K562 (cell line): Measurements from ENCODE around the gene AKAP7. TPM values are rescaled to one million over a fixed set of nuclear protein-coding genes. Genes with fewer than 3 reads are reported as not detected.

ENCODE experiments used
- ATAC-seq: fragments of 200-7000 bp; cut with Tn5 transposase; 3 replicates; pipeline ENCODE4 v1.9.1; 2020; ENCODE audit warnings: moderate library complexity
- BruUV-seq: library from RNA; stranded (reverse); fragments of 400-500 nt; replicated peaks from 2 replicates; lab custom pipeline; 2021; lab: Mats Ljungman, UMichigan
- CTCF ChIA-PET: fragments of 300-600 bp; formaldehyde crosslinking; extraction: SDS; loops from one replicate; lab custom pipeline; 2021; ENCODE audit warnings: low intra/inter-chr PET ratio; lab: Yijun Ruan, JAX
- POLR2A ChIA-PET: fragments of 300-600, 350-650 bp; sonication (Branson Sonifier 250); formaldehyde crosslinking; extraction: SDS; loops from one replicate; lab custom pipeline; 2021; ENCODE audit warnings: antibody characterized with exemption, inconsistent platforms; lab: Yijun Ruan, JAX
- DNase-seq, 4 experiments: peaks; one replicate each; pipeline versions ENCODE4 v3.0.0 to v3.0.0-alpha.2; 2011 to 2018; ENCODE audit warnings: low spot score in 3 of 4, mixed read lengths in 3 of 4; ENCODE audit errors: extremely low read depth in 1 of 4
- FAIRE-seq: peaks from 2 replicates; lab custom pipeline; 2011; peaks lifted over from hg19 to GRCh38; lab: Jason Lieb, UNC
- H2AFZ ChIP-seq: 2 replicates; pipeline ENCODE4 v1.6.0; 2011; ENCODE audit warnings: low read depth, low read length, control low read depth, inconsistent platforms
- H3K27ac ChIP-seq: fragments of 200-600 bp; 3 replicates; pipeline ENCODE4 v1.8.0; 2011; ENCODE audit warnings: low read depth, mild to moderate bottlenecking, control low read depth, inconsistent platforms, low read length, moderate library complexity, mixed read lengths; ENCODE audit errors: extremely low read depth
- H3K27me3 ChIP-seq, 2 experiments: fragments of 300-600 bp in 1 of 2; 2 replicates in 1 of 2; 3 replicates in 1 of 2; pipeline versions ENCODE4 v1.6.0 to v1.8.0; 2011; ENCODE audit warnings: inconsistent platforms in 2 of 2, low read length in 2 of 2, mild to moderate bottlenecking in 1 of 2, mixed read lengths in 1 of 2, moderate library complexity in 1 of 2; ENCODE audit not compliant: control insufficient read depth in 2 of 2, insufficient read depth in 2 of 2
- H3K36me3 ChIP-seq: fragments of 300-600 bp; 3 replicates; pipeline ENCODE4 v1.8.0; 2011; ENCODE audit warnings: mild to moderate bottlenecking, low read length, inconsistent platforms; ENCODE audit not compliant: control insufficient read depth, insufficient read depth
- H3K4me1 ChIP-seq, 2 experiments: fragments of 200-600 bp in 1 of 2; replicated peaks in 1 of 2; 2 replicates in 1 of 2; 3 replicates in 1 of 2; pipeline versions ENCODE4 v1.5.1 to v1.8.0; 2011; ENCODE audit warnings: inconsistent platforms in 2 of 2, low read length in 2 of 2, mild to moderate bottlenecking in 1 of 2, mixed read lengths in 1 of 2, moderate library complexity in 1 of 2; ENCODE audit not compliant: control insufficient read depth in 2 of 2, insufficient read depth in 2 of 2
- H3K4me2 ChIP-seq: 2 replicates; pipeline ENCODE4 v1.6.1; 2011; ENCODE audit warnings: low read length, control low read depth, inconsistent platforms, mixed read lengths; ENCODE audit not compliant: insufficient read depth
- H3K4me3 ChIP-seq: fragments of 200-600 bp; sonication (generic), shearing (Covaris generic); 2 replicates; pipeline ENCODE4 v1.5.1; 2016; ENCODE audit warnings: control low read depth, inconsistent platforms
- H3K79me2 ChIP-seq: fragments of 200-600 bp; 3 replicates; pipeline ENCODE4 v1.8.0; 2011; ENCODE audit warnings: low read length, inconsistent platforms; ENCODE audit not compliant: control insufficient read depth, insufficient read depth
- H3K9ac ChIP-seq, 2 experiments: 2 replicates each; pipeline versions ENCODE4 v1.6.0 to v1.6.1; 2011; ENCODE audit warnings: low read depth in 2 of 2, low read length in 2 of 2, control low read depth in 1 of 2, inconsistent platforms in 1 of 2, mild to moderate bottlenecking in 1 of 2, mixed read lengths in 1 of 2; ENCODE audit not compliant: insufficient read depth in 1 of 2
- H3K9me1 ChIP-seq: one replicate; pipeline ENCODE4 v1.6.0; 2011; ENCODE audit warnings: inconsistent platforms, mild to moderate bottlenecking, low read length, moderate library complexity; ENCODE audit not compliant: control insufficient read depth, insufficient read depth
- H3K9me3 ChIP-seq: replicated peaks from 2 replicates; pipeline ENCODE4 v1.5.1; 2011; ENCODE audit warnings: low read depth, low read length, inconsistent platforms; ENCODE audit not compliant: control insufficient read depth, insufficient read depth
- H4K20me1 ChIP-seq: replicated peaks from 2 replicates; pipeline ENCODE4 v1.6.1; 2011; ENCODE audit warnings: low read length, inconsistent platforms, mixed read lengths; ENCODE audit not compliant: control insufficient read depth, insufficient read depth
- CEBPB ChIP-seq: fragments of 450-650 bp; IDR thresholded peaks from 2 replicates; pipeline ENCODE4 v1.6.1; 2016; ENCODE audit warnings: missing genetic modification characterization, missing compliant biosample characterization
- CGGBP1 ChIP-seq: fragments of 250-450 bp; sonication (Bioruptor Pico); IDR thresholded peaks from 2 replicates; pipeline ENCODE4 v1.9.0; 2021; ENCODE audit warnings: mild to moderate bottlenecking
- FOXP1 ChIP-seq: sonication (generic); formaldehyde crosslinking; IDR thresholded peaks from 2 replicates; pipeline ENCODE4 v1.8.0; 2022; ENCODE audit warnings: mild to moderate bottlenecking, missing genetic modification reagents
- POLR2G ChIP-seq: fragments of 200-400 bp; formaldehyde crosslinking; IDR thresholded peaks from 2 replicates; pipeline ENCODE4 v1.6.1; 2017; ENCODE audit warnings: low read depth, mild to moderate bottlenecking, antibody characterized with exemption, low read length, moderate library complexity
- SAFB ChIP-seq: fragments of 200-400 bp; formaldehyde crosslinking; IDR thresholded peaks from 2 replicates; pipeline ENCODE4 v1.6.1; 2017; ENCODE audit warnings: low read depth, low read length, borderline replicate concordance
- SOX6 ChIP-seq: fragments of 450-650 bp; IDR thresholded peaks from 2 replicates; pipeline ENCODE4 v1.6.1; 2014; ENCODE audit warnings: mild to moderate bottlenecking
- ZNF277 ChIP-seq: fragments of 250-450 bp; sonication (Bioruptor Pico); IDR thresholded peaks from 2 replicates; pipeline ENCODE4 v1.8.0; 2022; ENCODE audit warnings: inconsistent platforms, mild to moderate bottlenecking, moderate library complexity, borderline replicate concordance
- ZNF384 ChIP-seq: IDR thresholded peaks from 2 replicates; pipeline ENCODE4 v1.6.1; 2012; ENCODE audit warnings: low read depth, low read length, improper control_type of control experiment
- ZNF79 ChIP-seq: fragments of 250-450 bp; sonication (Bioruptor Pico); IDR thresholded peaks from 2 replicates; pipeline ENCODE4 v1.4.0; 2020; ENCODE audit warnings: low read depth, mild to moderate bottlenecking, moderate library complexity
- WGBS: fragments of 100-300 bp; shearing (Covaris generic); methylation state at CpG from one replicate; pipeline ENCODE4 v1.1.6; 2016; ENCODE audit warnings: low coverage, mixed read lengths; ENCODE audit not compliant: insufficient coverage; ENCODE audit errors: missing lambda C conversion rate; 5-methylcytosine and 5-hydroxymethylcytosine counted together
- in situ Hi-C: fragments of 300-500 bp; cut with MboI; formaldehyde crosslinking; loops from 4 replicates; pipeline ENCODE4 v1.15.0; 2018; ENCODE audit warnings: inconsistent platforms, mixed read lengths
- intact Hi-C: fragments of 100-400 bp; cut with micrococcal nuclease; formaldehyde crosslinking; loops from 2 replicates; pipeline ENCODE4 v1.14.2; 2022
- polyA plus RNA-seq, 8 experiments: library from polyadenylated mRNA; depleted of rRNA in 4 of 8; stranded (reverse) in 5 of 8; unstranded in 3 of 8; fragments of >200 nt; fragmentation: Nextera tagmentation in 2 of 8; fragmentation: Illumina TruSeq in 1 of 8; extraction: Ambion mirVana in 2 of 8; extraction: Trizol in 1 of 8; gene quantifications; 2 replicates each; pipeline versions ENCODE4 v1.2.1 to v1.2.3, GENCODE V29; 2011 to 2014; ENCODE audit warnings: inconsistent platforms in 1 of 8, missing spikeins in 1 of 8
- total RNA-seq, 7 experiments: library from RNA; depleted of rRNA in 6 of 7; stranded (reverse); fragments of >200 nt in 6 of 7; fragmentation: Illumina TruSeq in 2 of 7; extraction: Trizol in 2 of 7; gene quantifications; 2 replicates each; pipeline versions ENCODE4 v1.2.1 to v1.2.3, GENCODE V29; 2011 to 2021; ENCODE audit warnings: low replicate concordance in 1 of 7
- TF ChIP-seq, protein P1 (sequence below), 2 experiments: fragments of 450-650 bp in 1 of 2; sonication (generic) in 1 of 2; formaldehyde crosslinking; conservative IDR thresholded peaks; 2 replicates each; pipeline versions ENCODE4 v1.4.0 to v1.8.1; 2020 to 2022; ENCODE audit warnings: mild to moderate bottlenecking in 1 of 2, missing genetic modification reagents in 1 of 2
- TF ChIP-seq, protein P2 (sequence below): fragments of 200-800 bp; sonication (Bioruptor generic); IDR thresholded peaks from 2 replicates; pipeline ENCODE4 v1.6.1; 2017; ENCODE audit warnings: missing genetic modification characterization, missing compliant biosample characterization
- TF ChIP-seq, protein P3 (sequence below): sonication (generic); formaldehyde crosslinking; IDR thresholded peaks from 2 replicates; pipeline ENCODE4 v1.8.1; 2023; ENCODE audit warnings: mild to moderate bottlenecking, missing genetic modification reagents
- TF ChIP-seq, protein P4 (sequence below): fragments of 200-800 bp; sonication (Bioruptor generic); IDR thresholded peaks from 2 replicates; pipeline ENCODE4 v1.6.1; 2017; ENCODE audit warnings: missing genetic modification characterization, missing compliant biosample characterization

AKAP7 gene
- total and polyA plus RNA-seq, 9 of the 15 experiments (the other 6 are each of a cell fraction or from before 2014, with no cell fraction given), result 0.82 to 2.6 (median 1.6) TPM

DNA sequence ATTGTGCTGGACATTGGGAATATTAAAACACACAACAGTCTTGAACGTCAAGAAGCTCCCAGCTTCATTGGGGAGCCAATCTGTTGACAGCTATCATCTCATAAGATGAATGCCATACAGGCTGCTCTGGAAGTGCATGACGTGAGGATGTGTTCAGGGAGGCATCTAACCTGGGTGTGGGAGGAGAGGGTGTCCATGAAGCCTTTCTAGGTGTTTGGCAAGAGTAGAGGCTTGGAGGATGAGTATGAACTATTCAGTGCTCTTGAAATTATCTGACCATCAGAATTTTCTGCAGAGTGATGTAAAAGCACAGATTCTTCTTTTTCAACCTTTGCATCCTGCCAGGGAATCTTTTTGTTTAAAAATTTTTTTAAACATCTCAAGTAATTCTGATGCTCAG is 11.6 kb downstream of the AKAP7 start:
- H3K4me3 ChIP-seq, result no peak overlapping the region
- no peaks in the 10 kb centered on the region for H4K20me1 ChIP-seq
- TF ChIP-seq FOXP1 (CRISPR knock-in tag), result no peak
- TF ChIP-seq, protein P1, sequence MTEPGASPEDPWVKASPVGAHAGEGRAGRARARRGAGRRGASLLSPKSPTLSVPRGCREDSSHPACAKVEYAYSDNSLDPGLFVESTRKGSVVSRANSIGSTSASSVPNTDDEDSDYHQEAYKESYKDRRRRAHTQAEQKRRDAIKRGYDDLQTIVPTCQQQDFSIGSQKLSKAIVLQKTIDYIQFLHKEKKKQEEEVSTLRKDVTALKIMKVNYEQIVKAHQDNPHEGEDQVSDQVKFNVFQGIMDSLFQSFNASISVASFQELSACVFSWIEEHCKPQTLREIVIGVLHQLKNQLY (CRISPR knock-in tag; conservative IDR thresholded peaks at IDR 0.05), result no peak
- TF ChIP-seq, protein P2, sequence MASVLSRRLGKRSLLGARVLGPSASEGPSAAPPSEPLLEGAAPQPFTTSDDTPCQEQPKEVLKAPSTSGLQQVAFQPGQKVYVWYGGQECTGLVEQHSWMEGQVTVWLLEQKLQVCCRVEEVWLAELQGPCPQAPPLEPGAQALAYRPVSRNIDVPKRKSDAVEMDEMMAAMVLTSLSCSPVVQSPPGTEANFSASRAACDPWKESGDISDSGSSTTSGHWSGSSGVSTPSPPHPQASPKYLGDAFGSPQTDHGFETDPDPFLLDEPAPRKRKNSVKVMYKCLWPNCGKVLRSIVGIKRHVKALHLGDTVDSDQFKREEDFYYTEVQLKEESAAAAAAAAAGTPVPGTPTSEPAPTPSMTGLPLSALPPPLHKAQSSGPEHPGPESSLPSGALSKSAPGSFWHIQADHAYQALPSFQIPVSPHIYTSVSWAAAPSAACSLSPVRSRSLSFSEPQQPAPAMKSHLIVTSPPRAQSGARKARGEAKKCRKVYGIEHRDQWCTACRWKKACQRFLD, result no peak
- TF ChIP-seq CGGBP1 (CRISPR knock-in tag), result no peak
- no peak for TF ChIP-seq POLR2G
- TF ChIP-seq CEBPB (tag), result no peak
- TF ChIP-seq, protein P3, sequence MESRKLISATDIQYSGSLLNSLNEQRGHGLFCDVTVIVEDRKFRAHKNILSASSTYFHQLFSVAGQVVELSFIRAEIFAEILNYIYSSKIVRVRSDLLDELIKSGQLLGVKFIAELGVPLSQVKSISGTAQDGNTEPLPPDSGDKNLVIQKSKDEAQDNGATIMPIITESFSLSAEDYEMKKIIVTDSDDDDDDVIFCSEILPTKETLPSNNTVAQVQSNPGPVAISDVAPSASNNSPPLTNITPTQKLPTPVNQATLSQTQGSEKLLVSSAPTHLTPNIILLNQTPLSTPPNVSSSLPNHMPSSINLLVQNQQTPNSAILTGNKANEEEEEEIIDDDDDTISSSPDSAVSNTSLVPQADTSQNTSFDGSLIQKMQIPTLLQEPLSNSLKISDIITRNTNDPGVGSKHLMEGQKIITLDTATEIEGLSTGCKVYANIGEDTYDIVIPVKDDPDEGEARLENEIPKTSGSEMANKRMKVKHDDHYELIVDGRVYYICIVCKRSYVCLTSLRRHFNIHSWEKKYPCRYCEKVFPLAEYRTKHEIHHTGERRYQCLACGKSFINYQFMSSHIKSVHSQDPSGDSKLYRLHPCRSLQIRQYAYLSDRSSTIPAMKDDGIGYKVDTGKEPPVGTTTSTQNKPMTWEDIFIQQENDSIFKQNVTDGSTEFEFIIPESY (CRISPR knock-in tag), result no peak
- no peak for TF ChIP-seq SOX6
- no peak for TF ChIP-seq ZNF384
- no peak for TF ChIP-seq ZNF277 (CRISPR knock-in tag)
- no peak for TF ChIP-seq SAFB
- TF ChIP-seq ZNF79 (CRISPR knock-in tag), result no peak
- TF ChIP-seq, protein P4, sequence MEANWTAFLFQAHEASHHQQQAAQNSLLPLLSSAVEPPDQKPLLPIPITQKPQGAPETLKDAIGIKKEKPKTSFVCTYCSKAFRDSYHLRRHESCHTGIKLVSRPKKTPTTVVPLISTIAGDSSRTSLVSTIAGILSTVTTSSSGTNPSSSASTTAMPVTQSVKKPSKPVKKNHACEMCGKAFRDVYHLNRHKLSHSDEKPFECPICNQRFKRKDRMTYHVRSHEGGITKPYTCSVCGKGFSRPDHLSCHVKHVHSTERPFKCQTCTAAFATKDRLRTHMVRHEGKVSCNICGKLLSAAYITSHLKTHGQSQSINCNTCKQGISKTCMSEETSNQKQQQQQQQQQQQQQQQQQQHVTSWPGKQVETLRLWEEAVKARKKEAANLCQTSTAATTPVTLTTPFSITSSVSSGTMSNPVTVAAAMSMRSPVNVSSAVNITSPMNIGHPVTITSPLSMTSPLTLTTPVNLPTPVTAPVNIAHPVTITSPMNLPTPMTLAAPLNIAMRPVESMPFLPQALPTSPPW (CRISPR knock-in tag), result no peak
- no peak overlapping the region for H2AFZ ChIP-seq
- BruUV-seq, result no TSS peak
- H3K27me3 ChIP-seq, result no peaks in the 10 kb centered on the region
- intact Hi-C loops (no loop called here), in situ Hi-C loops (no loop called here)
- no peak overlapping the region for H3K9ac ChIP-seq
- H3K27ac ChIP-seq, result no peak overlapping the region
- POLR2A ChIA-PET, result no interaction called here
- no peaks in the 10 kb centered on the region for H3K79me2 ChIP-seq
- 3% methylated on average over 2 of the region's 2 CpGs for WGBS
- CTCF ChIA-PET, result no interaction called here
- no peak for ATAC-seq
- no peaks in the 10 kb centered on the region for H3K9me1 ChIP-seq
- no peaks in the 10 kb centered on the region for H3K36me3 ChIP-seq
- no peak overlapping the region for H3K4me2 ChIP-seq
- no peak for DNase-seq
- no peaks in the 10 kb centered on the region; a peak in 1 of 5 replicates for H3K4me1 ChIP-seq
- H3K9me3 ChIP-seq, result no peaks in the 10 kb centered on the region
- no peak for FAIRE-seq
